ENCODE measurements around the gene HMGB3. TPM values are rescaled to one million over a fixed set of nuclear protein-coding genes. Genes with fewer than 3 reads are reported as not detected.

The HMGB3 gene
- total RNA-seq, 1 experiment from 2014 or later, result 143 TPM

DNA sequence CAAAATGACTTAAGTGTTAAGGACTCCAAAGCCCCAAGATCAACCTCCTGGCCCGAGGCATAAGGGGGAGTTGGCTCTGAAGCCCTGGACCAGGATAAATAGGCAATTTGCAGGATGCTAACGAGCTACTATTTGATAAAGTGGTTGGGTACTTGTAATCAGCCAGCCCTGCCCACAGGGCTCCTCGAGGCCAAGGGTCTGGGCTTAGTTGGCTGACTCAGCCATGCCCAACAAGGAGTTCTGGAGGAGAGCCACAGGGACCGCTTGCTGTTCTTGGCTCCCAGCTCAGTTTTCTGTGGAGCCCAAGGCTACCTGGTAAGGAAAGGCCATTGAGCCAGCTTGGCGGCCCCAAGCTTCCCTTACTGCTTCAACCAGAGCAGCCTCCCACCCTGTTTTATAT lies 7.8 kb downstream of the HMGB3 start:
- intact Hi-C loops (cut with micrococcal nuclease; ENCODE audit: unreplicated experiment), result no loop called here
- no peaks in the 10 kb centered on the region for H3K9me3 Mint-ChIP-seq (ENCODE audit: low read depth, unreplicated experiment)
- no peaks in the 10 kb centered on the region for H3K27me3 Mint-ChIP-seq (ENCODE audit: unreplicated experiment)
- no peaks in the 10 kb centered on the region for H3K4me1 Mint-ChIP-seq (ENCODE audit: low read depth, unreplicated experiment)
- no TSS peak for BruUV-seq (replicated peaks)
- DNase-seq, result no peak
- TF ChIP-seq, protein P1, sequence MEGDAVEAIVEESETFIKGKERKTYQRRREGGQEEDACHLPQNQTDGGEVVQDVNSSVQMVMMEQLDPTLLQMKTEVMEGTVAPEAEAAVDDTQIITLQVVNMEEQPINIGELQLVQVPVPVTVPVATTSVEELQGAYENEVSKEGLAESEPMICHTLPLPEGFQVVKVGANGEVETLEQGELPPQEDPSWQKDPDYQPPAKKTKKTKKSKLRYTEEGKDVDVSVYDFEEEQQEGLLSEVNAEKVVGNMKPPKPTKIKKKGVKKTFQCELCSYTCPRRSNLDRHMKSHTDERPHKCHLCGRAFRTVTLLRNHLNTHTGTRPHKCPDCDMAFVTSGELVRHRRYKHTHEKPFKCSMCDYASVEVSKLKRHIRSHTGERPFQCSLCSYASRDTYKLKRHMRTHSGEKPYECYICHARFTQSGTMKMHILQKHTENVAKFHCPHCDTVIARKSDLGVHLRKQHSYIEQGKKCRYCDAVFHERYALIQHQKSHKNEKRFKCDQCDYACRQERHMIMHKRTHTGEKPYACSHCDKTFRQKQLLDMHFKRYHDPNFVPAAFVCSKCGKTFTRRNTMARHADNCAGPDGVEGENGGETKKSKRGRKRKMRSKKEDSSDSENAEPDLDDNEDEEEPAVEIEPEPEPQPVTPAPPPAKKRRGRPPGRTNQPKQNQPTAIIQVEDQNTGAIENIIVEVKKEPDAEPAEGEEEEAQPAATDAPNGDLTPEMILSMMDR (IDR thresholded peaks at IDR 0.05; ENCODE audit: unreplicated experiment), result no peak
- H3K4me3 Mint-ChIP-seq (ENCODE audit: low read depth, unreplicated experiment), result no peak overlapping the region
- CTCF ChIA-PET, result no interaction called here
- peaks cover under 1% of the 10 kb centered on the region for H3K36me3 Mint-ChIP-seq (ENCODE audit: insufficient read depth, unreplicated experiment)
- no peak overlapping the region for H3K27ac Mint-ChIP-seq (ENCODE audit: unreplicated experiment)

GRCh38 chrX:151000861-151001331 lies 17.8 kb downstream of the HMGB3 start:
- TF ChIP-seq, protein P1 (IDR thresholded peaks at IDR 0.05; ENCODE audit: unreplicated experiment), result no peak
- no peak for DNase-seq
- no peak overlapping the region for H3K27ac Mint-ChIP-seq (ENCODE audit: unreplicated experiment)

DNA sequence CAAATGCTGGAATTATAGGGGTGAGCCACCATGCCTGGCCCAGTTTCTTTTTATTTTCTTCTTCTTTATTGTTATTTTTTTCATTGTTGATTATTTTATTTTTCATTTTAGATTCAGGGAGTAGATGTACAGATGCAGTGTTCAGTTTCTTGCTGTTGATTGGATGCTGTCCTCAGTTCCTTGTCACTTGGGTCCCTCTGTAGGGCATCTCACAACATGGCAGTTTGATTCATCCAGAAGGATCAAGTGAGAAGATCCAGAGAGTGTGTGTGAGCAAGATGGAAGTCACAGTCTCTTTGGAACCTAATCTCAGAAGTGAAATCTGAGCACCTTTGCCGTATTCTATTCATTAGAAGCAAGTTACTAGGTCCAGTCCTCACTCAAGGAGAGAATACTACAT lies 20.9 kb downstream of the HMGB3 start:
- Mint-ChIP-seq H3K36me3 (ENCODE audit: insufficient read depth, unreplicated experiment) (no peaks in the 10 kb centered on the region), H3K9me3 (ENCODE audit: low read depth, unreplicated experiment) (no peaks in the 10 kb centered on the region), H3K27ac (ENCODE audit: unreplicated experiment) (no peak overlapping the region), H3K27me3 (ENCODE audit: unreplicated experiment) (peaks cover 5% of the 10 kb centered on the region), H3K4me3 (ENCODE audit: low read depth, unreplicated experiment) (no peak overlapping the region), H3K4me1 (ENCODE audit: low read depth, unreplicated experiment) (no peaks in the 10 kb centered on the region)
- TF ChIP-seq, protein P1 (IDR thresholded peaks at IDR 0.05; ENCODE audit: unreplicated experiment), result no peak
- CTCF ChIA-PET, result no interaction called here
- intact Hi-C loops (cut with micrococcal nuclease; ENCODE audit: unreplicated experiment), result no loop called here
- no TSS peak for BruUV-seq (replicated peaks)
- no peak for DNase-seq

More at GRCh38 chrX:151000861-151001331, 17.8 kb downstream of the HMGB3 start:
- intact Hi-C loops (cut with micrococcal nuclease; ENCODE audit: unreplicated experiment), result no loop called here
- CTCF ChIA-PET, result no interaction called here
- no peaks in the 10 kb centered on the region for H3K4me1 Mint-ChIP-seq (ENCODE audit: low read depth, unreplicated experiment)
- H3K4me3 Mint-ChIP-seq (ENCODE audit: low read depth, unreplicated experiment), result no peak overlapping the region
- no peaks in the 10 kb centered on the region for H3K9me3 Mint-ChIP-seq (ENCODE audit: low read depth, unreplicated experiment)
- no TSS peak for BruUV-seq (replicated peaks)
- H3K27me3 Mint-ChIP-seq (ENCODE audit: unreplicated experiment), result no peaks in the 10 kb centered on the region
- no peaks in the 10 kb centered on the region for H3K36me3 Mint-ChIP-seq (ENCODE audit: insufficient read depth, unreplicated experiment)

GRCh38 chrX:151006410-151007109 lies 23.4 kb downstream of the HMGB3 start:
- no TSS peak for BruUV-seq (replicated peaks)
- no peak for DNase-seq
- CTCF ChIA-PET, result no interaction called here
- no peak overlapping the region for H3K27ac Mint-ChIP-seq (ENCODE audit: unreplicated experiment)
- intact Hi-C loops (cut with micrococcal nuclease; ENCODE audit: unreplicated experiment), result no loop called here
- TF ChIP-seq, protein P1 (IDR thresholded peaks at IDR 0.05; ENCODE audit: unreplicated experiment), result no peak
- no peaks in the 10 kb centered on the region for H3K36me3 Mint-ChIP-seq (ENCODE audit: insufficient read depth, unreplicated experiment)
- no peaks in the 10 kb centered on the region for H3K9me3 Mint-ChIP-seq (ENCODE audit: low read depth, unreplicated experiment)
- H3K27me3 Mint-ChIP-seq (ENCODE audit: unreplicated experiment), result peaks cover 12% of the 10 kb centered on the region
- no peak overlapping the region for H3K4me3 Mint-ChIP-seq (ENCODE audit: low read depth, unreplicated experiment)
- no peaks in the 10 kb centered on the region for H3K4me1 Mint-ChIP-seq (ENCODE audit: low read depth, unreplicated experiment)
